ENCODE results near the gene GSE1. TPM values are rescaled to one million over a fixed set of nuclear protein-coding genes. Genes with fewer than 3 reads are reported as not detected.
A peak's percentile ranks its signal among the peaks of the same experiment; 100 is the strongest.

The GSE1 gene
- total RNA-seq, 6 experiments from 2014 or later, result 30.0 to 48.0 (median 38.8) TPM

DNA sequence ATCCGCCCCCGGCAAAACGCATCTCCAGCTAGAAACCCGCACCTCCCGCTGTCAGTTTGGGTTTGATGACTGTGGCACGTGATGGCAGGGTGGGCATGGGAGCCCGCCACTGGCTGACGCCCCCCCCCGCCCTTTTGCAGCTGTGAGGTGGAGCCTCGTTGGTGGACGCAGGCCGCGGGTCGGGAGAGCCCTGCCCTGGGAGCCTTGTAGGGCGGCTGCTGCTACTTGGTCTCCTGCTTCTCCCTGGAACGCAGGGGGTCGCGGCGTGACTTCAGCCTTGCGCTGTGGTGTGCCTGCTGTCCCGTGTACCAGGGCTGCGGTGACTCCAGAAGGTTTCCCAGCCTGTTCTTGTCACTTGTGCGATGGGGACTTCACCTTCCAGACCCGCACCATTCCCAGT is 28.2 kb downstream of the GSE1 start:
- peaks cover 0 to 25% (median 11%) of the 10 kb centered on the region in 4 donors for H3K4me1 ChIP-seq
- H3K4me3 ChIP-seq, result no peak overlapping the region
- H3K9me3 ChIP-seq, result no peaks in the 10 kb centered on the region
- 80% methylated on average over 1 of the region's 24 CpGs for WGBS (ENCODE audit: insufficient coverage, low coverage, low lambda C conversion rate, missing lambda C conversion rate)
- H3K36me3 ChIP-seq, result no peaks in the 10 kb centered on the region
- intact Hi-C loops (cut with DNase I), result no loop called here
- TF ChIP-seq, protein P1, sequence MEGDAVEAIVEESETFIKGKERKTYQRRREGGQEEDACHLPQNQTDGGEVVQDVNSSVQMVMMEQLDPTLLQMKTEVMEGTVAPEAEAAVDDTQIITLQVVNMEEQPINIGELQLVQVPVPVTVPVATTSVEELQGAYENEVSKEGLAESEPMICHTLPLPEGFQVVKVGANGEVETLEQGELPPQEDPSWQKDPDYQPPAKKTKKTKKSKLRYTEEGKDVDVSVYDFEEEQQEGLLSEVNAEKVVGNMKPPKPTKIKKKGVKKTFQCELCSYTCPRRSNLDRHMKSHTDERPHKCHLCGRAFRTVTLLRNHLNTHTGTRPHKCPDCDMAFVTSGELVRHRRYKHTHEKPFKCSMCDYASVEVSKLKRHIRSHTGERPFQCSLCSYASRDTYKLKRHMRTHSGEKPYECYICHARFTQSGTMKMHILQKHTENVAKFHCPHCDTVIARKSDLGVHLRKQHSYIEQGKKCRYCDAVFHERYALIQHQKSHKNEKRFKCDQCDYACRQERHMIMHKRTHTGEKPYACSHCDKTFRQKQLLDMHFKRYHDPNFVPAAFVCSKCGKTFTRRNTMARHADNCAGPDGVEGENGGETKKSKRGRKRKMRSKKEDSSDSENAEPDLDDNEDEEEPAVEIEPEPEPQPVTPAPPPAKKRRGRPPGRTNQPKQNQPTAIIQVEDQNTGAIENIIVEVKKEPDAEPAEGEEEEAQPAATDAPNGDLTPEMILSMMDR (IDR thresholded peaks at IDR 0.05), result no peak
- TF ChIP-seq POLR2A (IDR thresholded peaks at IDR 0.05), result no peak
- no peak for DNase-seq
- ATAC-seq, result no peak
- H3K27ac ChIP-seq, result peak overlapping the region in 1 of 3 donors; percentile 51
- no peaks in the 10 kb centered on the region for H3K27me3 ChIP-seq

DNA sequence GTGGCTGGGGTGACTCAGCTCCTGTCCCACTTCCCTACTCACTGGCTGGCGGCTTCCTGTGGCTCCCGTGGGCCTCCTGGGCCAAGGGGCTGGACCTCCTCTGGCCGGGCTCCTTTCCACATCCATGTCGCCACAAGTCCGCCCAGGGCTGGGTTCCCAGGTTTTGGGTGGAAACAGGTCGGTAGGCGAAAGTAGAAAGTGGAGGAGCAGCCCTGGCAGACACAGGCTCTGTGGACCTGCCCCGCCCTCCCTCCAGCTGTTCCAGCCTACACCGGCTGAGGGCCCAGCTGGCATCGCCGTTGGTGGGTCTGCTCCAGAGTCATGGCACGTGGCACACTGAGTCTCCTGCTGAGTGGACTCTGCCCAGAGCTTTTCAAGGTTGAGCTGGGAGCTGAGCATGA is 28.7 kb downstream of the GSE1 start:
- 100% methylated on average over 1 of the region's 12 CpGs for WGBS (ENCODE audit: insufficient coverage, low coverage, low lambda C conversion rate, missing lambda C conversion rate)
- no peak overlapping the region for H3K4me3 ChIP-seq
- peak; percentile 75 to 89 (median 88) for ATAC-seq
- no peaks in the 10 kb centered on the region for H3K27me3 ChIP-seq
- no peaks in the 10 kb centered on the region for H3K36me3 ChIP-seq
- peaks cover 0 to 25% (median 11%) of the 10 kb centered on the region in 4 donors for H3K4me1 ChIP-seq
- intact Hi-C loops (cut with DNase I), result no loop called here
- TF ChIP-seq, protein P1 (IDR thresholded peaks at IDR 0.05), result no peak
- TF ChIP-seq POLR2A (IDR thresholded peaks at IDR 0.05), result no peak
- H3K9me3 ChIP-seq, result no peaks in the 10 kb centered on the region
- DNase-seq, result peak; percentile 84 to 97 (median 96)
- H3K27ac ChIP-seq, result peak overlapping the region in 1 of 3 donors; percentile 51

DNA sequence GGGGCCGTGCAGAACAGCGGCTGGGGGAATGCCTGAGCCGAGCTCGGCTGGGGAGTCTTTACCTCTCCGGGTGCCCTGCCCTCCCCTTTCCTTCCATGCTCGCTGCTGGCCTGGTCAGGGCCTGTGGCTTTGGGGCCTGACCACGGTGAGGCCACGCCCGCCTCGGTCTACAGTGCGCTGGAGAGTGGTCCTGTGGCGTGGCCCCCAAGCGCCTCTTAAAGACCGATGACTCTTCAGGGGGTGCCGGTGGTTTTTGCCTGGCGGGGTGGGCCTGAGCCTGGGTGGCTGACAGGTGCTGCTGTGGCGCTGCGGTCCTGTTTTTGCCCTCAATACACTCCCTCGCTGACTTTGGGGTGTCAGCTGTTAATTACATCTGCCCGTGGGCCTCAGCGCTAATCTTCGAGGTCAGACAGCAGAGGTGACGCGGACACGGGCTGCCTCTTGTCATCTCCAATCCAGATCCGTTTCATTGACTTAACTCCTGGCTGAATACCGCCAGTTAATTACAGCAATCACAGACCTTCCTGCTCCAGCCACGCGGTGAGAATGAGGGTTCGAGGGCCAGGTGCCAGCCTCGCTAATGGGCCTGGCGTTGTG is 29.7 kb downstream of the GSE1 start:
- WGBS (ENCODE audit: insufficient coverage, low coverage, low lambda C conversion rate, missing lambda C conversion rate), result 60% methylated on average over 7 of the region's 32 CpGs
- no peak for DNase-seq
- Histone ChIP-seq H3K36me3 (no peaks in the 10 kb centered on the region), H3K9me3 (no peaks in the 10 kb centered on the region), H3K27ac (no peak overlapping the region), H3K27me3 (no peaks in the 10 kb centered on the region), H3K4me1 (peaks cover 0 to 21% (median 10%) of the 10 kb centered on the region in 4 donors), H3K4me3 (no peak overlapping the region)
- ATAC-seq, result no peak
- TF ChIP-seq, protein P1 (IDR thresholded peaks at IDR 0.05), result no peak
- no peak for TF ChIP-seq POLR2A (IDR thresholded peaks at IDR 0.05)
- intact Hi-C loops (cut with DNase I), result no loop called here

DNA sequence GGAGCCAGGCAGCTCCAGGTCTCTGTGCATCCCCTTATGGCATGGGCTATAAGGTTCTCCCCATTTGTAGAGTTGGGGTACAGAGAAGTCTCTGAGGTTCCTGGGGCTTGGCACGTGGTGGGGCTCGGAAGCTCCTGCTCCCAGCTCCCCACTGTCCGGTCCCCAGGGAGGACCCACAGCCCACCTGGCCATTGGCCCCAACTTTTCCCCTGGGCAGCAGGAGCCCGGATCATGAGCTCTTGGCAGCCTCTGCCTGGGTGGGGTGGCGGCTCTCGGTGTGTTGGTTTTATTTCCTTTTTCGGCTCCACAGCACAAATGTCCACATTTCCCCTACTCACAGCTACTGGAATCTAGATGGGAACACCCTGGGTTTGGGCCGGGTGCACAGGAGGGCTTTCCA is 30.5 kb downstream of the GSE1 start:
- no peak overlapping the region for H3K27ac ChIP-seq
- TF ChIP-seq, protein P1 (IDR thresholded peaks at IDR 0.05), result no peak
- TF ChIP-seq POLR2A (IDR thresholded peaks at IDR 0.05), result no peak
- H3K9me3 ChIP-seq, result no peaks in the 10 kb centered on the region
- no peaks in the 10 kb centered on the region for H3K36me3 ChIP-seq
- H3K27me3 ChIP-seq, result no peaks in the 10 kb centered on the region
- H3K4me3 ChIP-seq, result no peak overlapping the region
- 60% methylated on average over 1 of the region's 8 CpGs for WGBS (ENCODE audit: insufficient coverage, low coverage, low lambda C conversion rate, missing lambda C conversion rate)
- peaks cover 0 to 21% (median 9%) of the 10 kb centered on the region in 4 donors for H3K4me1 ChIP-seq
- DNase-seq, result no peak
- no peak for ATAC-seq
- intact Hi-C loops (cut with DNase I), result no loop called here

Data from right lobe of liver (tissue), 6 donors.